ENCODE results near the gene POU5F1.
A peak's percentile ranks its signal among the peaks of the same experiment; 100 is the strongest.
"Not testable (repeated sequence)": the region's sequence is repeated elsewhere in the genome, so short reads cannot be mapped to it uniquely, and the experiment has no call there.

Gene POU5F1

DNA sequence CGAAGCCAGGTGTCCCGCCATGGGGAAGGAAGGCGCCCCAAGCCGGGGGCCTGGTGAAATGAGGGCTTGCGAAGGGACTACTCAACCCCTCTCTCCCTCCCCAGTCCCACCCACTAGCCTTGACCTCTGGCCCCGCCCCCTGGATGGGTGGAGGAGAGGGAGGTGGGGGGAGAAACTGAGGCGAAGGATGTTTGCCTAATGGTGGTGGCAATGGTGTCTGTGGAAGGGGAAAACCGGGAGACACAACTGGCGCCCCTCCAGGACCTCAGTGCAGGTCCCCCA, at the start of gene POU5F1:
POU5F1 (minus strand) TSS at position 83 of the 282 bp plus-strand sequence; CDS start at position 21, 62 bp downstream.
- no peak for DNase-seq (ENCODE audit: low spot score)

DNA sequence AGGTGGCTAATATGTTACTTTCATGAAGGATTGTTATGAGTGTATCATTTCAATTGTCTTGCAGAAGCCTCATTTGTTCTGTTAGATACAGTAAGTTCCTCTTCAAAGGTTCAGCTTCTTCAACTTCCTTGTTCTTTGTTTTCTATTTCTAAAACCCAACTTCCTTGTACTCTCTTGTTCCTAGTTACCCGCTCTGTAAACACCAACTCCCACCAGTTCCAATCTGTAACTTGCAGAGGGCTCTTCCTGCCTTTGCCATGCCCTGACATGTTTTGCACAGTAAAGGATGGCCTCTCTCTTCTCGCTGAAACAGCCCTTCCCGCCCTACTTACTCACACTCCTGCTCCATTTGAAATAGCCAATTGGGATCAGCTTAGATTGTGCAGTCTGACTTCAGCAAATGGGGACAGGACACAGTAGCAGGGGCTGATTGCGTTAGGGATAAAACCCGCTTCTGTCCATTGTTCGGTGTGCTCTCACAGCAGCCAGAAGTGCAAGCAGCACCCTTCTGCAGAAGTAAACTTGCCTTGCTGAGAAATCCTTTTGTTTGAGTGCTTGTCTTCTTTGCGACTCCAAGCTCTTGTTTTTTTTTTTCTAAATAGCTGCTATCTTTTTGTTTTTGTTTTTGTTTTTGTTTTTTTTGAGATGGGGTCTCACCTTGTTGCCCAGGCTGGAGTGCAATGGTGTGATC, 45.9 kb upstream of the POU5F1 start:
- DNase-seq (ENCODE audit: low spot score): no peak

DNA sequence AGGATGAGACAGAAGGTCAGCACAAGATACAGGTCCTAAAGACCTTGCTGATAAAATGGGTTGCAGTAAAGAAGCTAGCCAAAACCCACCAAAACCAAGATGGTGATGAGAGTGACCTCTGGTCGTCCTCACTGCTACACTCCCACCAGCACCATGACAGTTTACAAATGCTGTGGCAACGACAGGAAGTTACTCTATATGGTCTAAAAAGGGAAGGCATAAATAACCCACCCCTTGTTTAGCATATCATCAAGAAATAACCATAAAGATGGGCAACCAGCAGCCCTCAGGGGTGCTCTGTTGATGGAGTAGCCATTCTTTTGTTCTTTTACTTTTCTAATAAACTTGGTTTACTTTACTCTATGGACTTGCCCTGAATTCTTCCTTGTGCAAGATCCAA, 44.7 kb upstream of the POU5F1 start:
- not testable (repeated sequence) for DNase-seq (ENCODE audit: low spot score)

DNA sequence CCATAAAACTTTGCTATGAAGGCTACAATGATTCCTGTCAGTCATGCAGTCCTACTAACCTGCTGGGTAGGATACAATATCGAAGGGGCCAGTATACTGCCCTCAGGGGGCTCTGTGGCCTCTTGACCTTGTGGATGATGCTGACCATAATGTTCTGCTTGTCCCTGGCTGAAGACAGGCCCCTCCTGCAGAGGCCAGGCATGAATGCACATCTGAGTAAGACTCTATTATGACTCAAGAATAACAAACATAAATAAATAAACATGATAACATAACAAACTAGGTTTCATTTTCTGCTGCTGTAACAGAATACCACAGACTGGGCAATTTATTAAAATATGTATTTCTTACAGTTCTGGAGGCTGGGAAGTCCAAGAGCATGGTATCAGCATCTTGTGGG, 44.0 kb upstream of the POU5F1 start:
- no peak for DNase-seq (ENCODE audit: low spot score)

GRCh38 chr6:31210741-31211532, 40.5 kb upstream of the POU5F1 start:
- no peak for DNase-seq (ENCODE audit: low spot score)

- no peak for DNase-seq (ENCODE audit: low spot score)
Measured at GRCh38 chr6:31210123-31210522, 39.6 kb upstream of the POU5F1 start.

DNA sequence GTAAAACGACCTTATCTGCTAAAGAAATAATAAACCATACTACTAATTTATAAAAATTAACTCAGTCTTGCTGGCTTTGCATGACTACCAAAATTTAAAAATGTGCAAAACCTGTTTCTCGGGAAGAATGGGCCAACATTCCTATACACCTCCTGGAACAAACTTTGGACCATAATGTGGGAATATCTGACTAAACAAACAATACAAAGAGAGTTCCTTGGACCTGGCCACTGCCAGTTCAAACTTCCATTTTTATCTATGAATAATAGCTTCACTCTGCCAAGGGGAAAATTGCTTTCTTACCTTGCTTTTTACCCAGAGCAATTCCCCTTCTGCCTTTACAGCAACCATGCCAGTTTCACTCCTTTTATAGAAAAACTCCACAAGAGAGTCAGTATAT, 38.7 kb upstream of the POU5F1 start:
- no peak for DNase-seq (ENCODE audit: low spot score)

DNA sequence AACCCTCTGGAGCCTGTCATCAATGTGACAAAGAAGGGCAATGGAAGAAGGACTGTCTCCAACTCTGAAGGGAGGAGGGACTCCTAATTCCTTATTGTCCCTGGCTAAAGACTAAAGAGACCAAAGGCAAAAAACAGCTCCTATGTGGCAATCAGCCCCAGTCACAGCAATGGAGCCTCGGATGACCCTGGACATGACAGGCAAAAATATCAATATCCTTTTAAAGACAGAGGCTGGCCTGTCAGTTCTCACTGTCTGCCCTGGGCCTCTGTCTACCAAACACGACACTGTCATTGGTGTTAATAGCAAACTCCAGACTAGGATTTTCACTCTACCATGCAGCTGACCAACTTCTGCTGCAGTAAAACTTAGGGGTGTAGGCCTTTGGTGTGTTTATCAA, 38.0 kb upstream of the POU5F1 start:
- DNase-seq (ENCODE audit: low spot score): no peak

GRCh38 chr6:31205638-31206037, 35.2 kb upstream of the POU5F1 start:
- no peak for DNase-seq (ENCODE audit: low spot score)

DNA sequence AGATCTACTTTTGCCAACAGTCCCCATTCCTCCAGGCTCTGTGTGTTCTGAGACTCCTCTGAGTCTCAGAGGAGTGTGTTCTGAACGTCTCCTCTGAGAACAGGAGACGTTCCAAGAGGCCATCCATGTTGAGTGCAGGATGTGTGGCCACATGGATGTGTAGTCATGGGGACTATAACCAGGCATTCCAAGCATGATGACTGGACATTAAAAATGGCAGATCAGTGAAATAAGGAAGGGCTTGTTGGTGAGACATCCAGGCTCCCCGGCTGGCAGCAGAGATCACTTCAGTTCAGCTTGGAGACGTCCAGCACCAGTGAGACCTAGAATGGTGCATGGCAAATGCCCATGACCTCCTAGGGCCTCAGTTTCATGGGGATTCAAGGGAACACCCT, 34.3 kb upstream of the POU5F1 start:
- DNase-seq (ENCODE audit: low spot score): no peak

- no peak for DNase-seq (ENCODE audit: low spot score)
Measured at GRCh38 chr6:31203345-31203979, 33.0 kb upstream of the POU5F1 start.

DNA sequence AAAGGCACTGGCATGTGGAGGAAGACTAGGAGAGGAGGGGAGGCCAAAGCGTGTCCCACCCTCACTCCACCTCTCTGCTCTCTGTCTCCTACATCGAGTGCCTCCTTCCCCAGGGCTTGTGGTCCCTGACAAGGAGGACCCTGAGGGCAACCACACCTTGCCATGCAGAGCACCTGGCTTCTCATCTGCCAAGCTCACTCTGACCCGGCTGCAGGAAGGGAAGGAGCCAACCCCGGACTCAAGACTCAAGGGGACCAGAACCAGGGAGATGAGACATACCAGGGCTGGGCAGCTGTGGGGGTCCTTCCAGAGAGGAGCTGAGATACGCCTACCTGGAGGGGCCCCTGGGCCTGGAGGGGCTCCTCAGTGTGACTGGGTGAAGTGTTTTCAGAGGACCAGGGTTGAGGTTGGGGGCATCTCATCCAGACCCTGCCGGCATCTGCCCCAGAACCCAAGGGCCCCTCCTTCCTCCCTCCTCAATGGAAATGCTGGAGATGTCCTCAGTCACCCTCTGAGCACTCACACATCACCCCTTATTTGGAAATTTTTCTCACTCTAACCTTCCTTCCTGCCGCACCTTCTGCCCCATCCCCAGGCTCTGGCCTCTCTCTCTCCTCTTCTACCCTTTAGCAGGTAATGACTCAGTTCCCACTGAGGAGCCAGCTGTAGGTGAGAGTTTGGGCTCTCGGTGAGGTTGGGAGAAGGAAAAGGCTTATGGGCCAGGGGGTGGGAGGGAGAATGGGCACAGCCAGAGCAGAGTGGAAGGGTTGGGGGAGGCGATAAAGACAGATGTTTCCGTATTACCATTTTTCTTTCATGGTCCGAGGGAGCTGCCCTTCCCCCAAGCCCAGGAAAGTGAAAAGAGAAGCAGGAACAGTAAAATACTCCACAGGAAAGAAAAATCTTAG, 32.0 kb upstream of the POU5F1 start:
- no peak for DNase-seq (ENCODE audit: low spot score)

- not testable (repeated sequence) for DNase-seq (ENCODE audit: low spot score)
Measured at GRCh38 chr6:31199105-31199452, 28.6 kb upstream of the POU5F1 start.

DNA sequence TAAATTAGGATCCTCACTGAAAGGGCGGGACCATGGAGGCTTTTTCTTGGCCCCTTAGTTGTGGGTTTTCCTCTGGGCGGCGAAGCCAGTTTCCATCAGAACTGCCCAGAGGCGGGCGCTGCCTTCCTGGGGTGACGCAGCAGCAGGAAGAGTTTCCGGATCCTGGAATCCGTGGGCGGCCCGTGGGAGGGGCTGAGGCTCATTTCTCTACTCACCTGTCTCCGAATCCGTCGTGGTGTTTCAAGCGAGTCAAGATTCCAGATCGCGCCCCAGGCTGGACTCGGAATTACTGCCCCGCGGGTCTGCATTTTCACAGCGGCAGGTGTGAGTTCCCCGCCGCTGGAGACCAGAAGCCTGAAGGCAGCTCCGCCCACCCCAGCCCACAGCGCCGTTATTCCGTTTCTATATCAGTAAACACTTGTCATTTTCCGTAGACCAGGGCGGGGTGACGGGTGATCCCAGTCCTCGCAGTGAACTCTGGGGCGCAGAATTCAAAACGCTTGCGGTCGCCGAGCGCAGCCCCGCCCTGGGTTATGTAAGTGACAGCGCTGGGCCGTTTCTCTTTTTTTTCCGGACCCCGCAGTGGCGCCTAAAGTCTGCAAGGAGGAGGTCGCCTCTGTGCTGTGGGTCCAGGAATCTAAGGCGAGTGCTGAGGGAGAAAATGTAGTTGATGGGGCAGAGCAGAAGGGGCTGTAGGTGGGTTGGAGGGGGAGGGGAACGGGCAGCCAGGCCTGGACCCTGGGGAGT, 27.2 kb upstream of the POU5F1 start:
- DNase-seq (ENCODE audit: low spot score): peak; percentile 86

DNA sequence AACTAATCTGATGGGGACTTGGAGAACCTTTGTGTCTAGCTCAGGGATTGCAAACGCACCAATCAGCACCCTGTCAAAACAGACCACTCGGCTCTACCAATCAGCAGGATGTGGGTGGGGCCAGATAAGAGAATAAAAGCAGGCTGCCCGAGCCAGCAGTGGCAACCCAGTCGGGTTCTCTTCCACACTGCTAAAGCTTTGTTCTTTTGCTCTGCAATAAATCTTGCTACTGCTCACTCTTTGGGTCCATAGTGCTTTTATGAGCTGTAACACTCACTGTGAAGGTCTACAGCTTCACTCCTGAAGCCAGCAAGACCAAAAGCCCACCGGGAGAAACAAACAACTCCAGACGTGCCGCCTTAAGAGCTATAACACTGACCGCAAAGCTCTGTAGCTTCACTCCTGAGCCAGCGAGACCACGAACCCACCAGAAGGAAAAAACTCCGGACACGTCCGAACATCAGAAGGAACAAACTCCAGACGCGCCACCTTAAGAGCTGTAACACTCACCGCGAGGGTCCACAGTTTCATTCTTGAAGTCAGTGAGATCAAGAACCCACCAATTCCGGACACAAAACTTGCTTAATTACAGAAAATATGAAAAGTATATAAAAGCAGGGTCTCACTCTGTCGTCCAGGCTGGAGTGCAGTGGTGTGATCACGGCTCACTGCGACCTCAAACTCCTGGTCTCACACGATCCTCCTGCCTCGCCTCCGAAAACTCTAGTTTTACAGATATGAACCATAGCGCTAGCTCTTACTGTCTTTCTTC, 26.0 kb upstream of the POU5F1 start:
- not testable (repeated sequence) for DNase-seq (ENCODE audit: low spot score)

DNA sequence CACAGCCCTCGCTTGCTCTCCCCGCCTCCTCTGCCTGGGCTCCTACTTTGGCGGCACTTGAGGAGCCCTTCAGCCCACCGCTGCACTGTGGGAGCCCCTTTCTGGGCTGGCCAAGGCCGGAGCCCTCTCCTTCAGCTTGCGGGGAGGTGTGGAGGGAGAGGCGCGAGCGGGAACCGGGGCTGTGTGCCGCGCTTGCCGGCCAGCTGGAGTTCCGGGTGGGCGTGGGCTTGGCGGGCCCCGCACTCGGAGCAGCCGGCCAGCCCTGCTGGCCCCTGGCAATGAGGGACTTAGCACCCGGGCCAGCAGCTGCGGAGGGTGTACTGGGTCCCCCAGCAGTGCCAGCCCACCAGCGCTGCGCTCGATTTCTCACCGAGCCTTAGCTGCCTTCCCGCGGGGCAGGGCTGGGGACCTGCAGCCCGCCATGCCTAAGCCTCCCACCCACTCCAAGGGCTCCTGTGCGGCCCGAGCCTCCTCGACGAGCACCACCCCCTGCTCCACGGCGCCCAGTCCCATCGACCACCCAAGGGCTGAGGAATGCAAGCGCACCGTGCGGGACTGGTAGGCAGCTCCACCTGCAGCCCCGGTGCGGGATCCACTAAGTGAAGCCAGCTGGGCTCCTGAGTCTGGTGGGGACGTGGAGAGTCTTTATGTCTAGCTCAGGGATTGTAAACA, 25.0 kb upstream of the POU5F1 start:
- DNase-seq (ENCODE audit: low spot score): not testable (repeated sequence)

- no peak for DNase-seq (ENCODE audit: low spot score)
Measured at GRCh38 chr6:31194061-31194834, 23.8 kb upstream of the POU5F1 start.

DNA sequence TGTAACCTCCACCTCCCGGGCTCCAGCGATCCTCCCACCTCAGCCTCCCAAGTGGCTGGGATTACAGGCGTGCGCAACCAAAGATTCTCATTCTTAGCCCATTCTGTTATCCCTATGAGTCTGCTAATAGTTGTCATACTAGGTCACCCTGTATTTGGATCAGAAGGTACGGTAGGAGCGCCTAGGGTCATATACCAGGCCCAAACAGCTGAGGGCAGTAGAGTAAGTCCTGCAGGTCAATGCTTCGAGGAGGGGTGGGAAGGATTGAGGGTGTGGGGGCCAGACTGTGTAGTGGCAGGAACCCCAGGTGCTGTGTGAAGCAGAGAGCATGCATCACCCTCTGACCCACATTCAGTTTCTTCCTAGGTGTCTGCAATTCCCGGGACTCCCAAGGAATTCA, 22.7 kb upstream of the POU5F1 start:
- no peak for DNase-seq (ENCODE audit: low spot score)

GRCh38 chr6:31192431-31193105, 22.1 kb upstream of the POU5F1 start:
- not testable (repeated sequence) for DNase-seq (ENCODE audit: low spot score)

All from left forelimb (tissue), 1 donor.